NCI-H345 (cell line): ENCODE results near the gene SLC22A2.

ENCODE experiments used
- DNase-seq: peaks from one replicate; lab custom pipeline; 2025; lab: John Stamatoyannopoulos, UW

The SLC22A2 gene

DNA sequence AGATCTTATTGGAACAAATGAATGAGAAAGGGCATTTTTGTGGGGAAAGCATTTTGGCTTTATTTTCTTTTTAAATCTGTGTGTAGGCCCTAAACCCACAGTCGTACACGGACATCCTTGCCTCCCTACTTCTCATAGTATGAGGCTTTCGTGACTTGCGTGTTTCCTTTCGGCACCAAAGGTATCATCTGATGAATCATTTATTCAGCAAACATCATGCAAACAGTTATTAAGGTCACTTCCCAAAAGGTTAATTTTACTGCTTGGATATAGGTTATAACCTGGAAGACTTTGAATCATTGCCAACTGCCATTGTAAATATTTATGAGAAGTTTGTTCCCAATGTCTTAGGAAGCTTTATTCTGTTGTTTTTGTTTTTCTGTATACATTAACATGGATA lies 15.1 kb upstream of the SLC22A2 start:
- DNase-seq = no peak

DNA sequence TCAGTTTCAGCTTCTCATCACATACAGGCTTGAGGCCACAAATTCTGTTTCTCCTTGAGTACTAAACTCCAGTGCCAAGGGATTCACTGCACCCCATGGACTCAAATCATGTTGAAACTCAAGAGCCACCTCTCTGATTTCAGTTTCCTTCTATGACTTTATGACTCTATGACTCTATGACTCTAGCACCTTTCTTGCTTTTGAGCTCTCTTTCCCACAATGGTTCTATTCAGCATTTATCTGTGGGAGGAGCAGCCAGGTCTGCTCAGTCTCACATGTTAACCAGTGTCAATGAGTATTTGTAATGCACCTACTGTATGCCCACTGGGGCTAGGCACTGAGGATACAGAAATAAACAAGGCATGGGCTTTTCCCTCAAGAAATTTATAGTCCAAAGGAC lies 14.6 kb upstream of the SLC22A2 start:
- no peak for DNase-seq

DNA sequence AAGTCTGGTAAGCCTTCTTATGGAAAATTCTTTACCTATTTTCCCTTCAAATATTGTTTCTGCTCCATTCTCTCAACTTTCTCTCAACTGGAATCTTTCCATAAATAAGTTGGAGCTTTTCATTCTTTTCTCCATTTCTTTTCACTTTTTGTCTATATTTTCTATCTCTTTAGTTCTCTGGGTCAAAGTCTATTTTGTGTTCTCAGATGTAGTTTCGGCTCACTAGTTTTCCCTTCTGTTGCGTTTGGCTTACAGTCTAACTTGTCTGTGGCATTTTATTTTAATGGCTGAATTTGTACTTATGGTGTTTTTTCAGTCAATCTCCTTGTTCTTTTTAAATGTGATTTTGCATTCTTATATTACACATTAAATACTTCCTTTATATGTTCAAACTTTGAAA lies 14.1 kb upstream of the SLC22A2 start:
- no peak for DNase-seq

- DNase-seq = no peak
Measured at GRCh38 chr6:160270347-160270746, 11.7 kb upstream of the SLC22A2 start.

DNA sequence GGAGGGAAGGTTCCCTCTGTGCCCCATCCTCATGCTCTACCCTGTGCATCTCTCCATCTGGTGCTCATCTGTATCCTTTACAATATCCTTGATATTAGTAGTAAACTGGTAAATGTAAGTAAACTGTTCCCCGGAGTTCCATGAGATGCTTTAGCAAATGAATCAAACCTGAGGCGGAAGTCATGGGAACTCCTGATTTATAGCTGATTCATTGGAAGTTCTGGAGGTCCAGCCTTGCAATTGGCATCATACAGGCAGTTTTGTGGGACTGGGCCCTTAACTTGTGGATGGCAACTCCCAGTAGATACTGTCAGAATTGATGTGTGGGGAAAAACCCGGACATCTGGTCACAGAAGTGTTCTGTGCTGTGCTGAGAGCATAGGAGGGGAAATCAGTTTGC lies 11.2 kb upstream of the SLC22A2 start:
- no peak for DNase-seq

DNA sequence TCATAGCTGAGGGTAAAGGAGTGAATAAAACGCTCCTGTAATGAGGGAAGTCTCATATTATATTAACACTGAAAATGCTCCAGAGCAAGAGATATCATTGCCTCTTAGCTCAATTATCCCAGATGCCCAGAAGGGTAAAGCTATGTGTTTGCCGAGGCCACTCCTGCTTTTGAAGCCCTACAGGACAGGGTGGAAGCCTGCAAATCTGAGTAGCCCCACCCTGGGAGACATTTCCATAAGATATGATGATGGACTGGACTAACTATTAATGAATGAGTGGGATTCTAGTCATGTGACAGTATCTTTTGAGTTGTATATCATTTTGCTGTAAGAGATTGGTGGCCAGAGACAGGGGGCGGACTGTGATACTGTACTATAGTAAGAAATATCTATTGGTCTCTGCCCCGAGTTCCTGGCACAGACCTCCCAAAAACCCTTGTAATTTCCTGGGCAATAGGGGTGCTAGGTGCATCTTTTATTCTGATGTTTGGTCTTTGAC lies 10.5 kb upstream of the SLC22A2 start:
- DNase-seq = no peak

GRCh38 chr6:160267102-160267501 lies 8.5 kb upstream of the SLC22A2 start:
- DNase-seq = no peak

DNA sequence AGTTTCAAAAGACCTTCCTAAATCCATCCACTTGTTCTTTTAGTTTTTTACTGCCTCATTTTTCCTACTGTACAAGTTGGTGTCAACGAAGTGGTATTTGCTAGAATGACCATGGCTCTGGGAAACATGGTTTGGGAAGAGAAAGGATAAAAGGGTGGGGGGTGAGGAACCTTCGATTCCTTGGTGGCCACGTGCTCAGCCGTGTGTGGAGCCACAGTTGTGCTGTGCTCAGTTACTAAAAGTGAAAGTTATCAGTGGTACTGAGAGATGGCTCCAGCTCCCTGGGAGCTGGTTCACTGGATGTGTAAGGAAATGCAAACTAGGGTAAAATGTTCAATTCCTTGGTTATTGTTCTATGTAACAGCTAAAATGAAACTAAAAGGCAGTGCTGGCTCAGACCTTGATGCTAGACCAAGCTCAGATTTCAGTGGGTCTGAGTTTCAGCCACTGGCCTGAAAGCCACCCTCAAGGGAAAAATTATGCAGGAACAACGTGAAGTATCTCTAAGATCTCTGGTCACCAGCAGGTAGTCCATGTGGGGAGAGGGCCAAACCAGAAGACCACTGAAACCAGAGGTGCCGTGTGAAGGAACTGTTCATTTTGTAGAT lies 7.4 kb upstream of the SLC22A2 start:
- no peak for DNase-seq

DNA sequence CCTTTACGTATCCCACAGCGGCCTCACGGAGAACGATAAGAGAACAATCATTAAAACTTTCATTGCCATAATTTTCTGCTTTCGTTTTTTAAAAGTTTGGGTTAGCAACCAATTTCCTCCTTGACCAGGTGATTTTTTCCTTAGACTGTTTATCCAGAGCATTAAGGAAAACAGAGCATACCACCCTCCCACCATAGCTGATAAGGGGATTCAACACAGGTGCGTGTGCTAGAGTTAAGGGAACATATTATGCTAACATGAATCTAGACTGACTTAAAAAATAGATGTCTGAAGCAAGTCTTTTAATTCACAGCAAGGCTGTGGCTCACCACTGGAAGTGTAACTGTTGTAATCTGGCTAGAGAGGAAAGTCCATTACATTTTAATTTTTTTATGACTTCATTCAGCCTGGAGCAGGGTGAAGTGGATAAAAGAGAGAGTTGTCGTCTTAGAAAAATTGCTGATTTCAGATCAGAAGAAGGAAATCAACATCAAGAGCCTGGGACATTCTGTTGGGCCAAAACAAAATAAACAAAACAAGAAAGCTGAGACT lies 5.5 kb upstream of the SLC22A2 start:
- DNase-seq = no peak

- DNase-seq = no peak
Measured at GRCh38 chr6:160263196-160263939, 4.7 kb upstream of the SLC22A2 start.

- DNase-seq = no peak
Measured at GRCh38 chr6:160261991-160262680, 3.5 kb upstream of the SLC22A2 start.

DNA sequence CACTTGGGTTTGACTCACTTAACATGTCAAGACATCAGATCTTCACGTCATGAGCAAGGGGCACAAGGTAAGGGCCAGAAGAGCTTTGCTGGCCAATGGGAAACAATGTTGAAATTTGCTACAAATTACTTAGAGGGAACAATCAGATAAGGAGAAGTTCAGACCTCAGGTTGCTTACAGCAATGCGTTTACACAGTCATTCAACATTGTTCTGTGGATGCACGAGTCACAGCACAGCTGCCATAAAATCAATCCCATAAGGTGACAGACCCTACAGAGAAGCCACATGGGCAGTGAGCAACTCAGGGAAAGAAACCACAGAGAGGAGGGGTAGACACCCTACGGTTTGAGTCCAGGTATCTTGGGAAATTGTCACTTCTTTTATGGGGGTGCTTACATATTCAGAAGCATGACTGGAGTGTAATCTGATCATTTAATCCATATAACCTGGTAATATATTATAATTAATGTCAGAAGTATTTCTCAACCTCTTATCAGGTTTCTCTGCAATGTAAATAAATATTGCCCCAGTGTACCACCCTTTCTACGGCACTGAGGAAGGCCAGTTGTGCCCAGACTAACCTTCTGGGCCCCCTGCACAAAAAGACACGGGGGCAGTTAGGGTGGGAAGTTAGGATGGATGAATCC lies 2.3 kb upstream of the SLC22A2 start:
- no peak for DNase-seq

- DNase-seq = no peak
Measured at GRCh38 chr6:160260367-160260766, 1.7 kb upstream of the SLC22A2 start.

GRCh38 chr6:160259598-160259997 lies 977 bp upstream of the SLC22A2 start:
- DNase-seq = no peak

DNA sequence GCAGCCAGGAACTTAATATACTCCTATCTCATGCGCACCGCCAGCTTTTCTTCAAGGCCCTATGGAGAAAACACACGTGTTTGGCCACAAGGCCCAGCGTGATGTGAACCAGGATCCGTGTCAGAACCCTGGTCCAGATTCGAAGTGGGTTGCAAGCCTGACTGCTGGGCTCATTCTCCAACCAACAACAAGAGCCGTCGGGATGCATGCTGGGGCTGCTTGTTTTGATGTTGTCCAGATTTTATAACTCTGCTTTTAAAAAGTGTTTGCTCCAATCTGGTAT lies 463 bp upstream of the SLC22A2 start:
- no peak for DNase-seq

DNA sequence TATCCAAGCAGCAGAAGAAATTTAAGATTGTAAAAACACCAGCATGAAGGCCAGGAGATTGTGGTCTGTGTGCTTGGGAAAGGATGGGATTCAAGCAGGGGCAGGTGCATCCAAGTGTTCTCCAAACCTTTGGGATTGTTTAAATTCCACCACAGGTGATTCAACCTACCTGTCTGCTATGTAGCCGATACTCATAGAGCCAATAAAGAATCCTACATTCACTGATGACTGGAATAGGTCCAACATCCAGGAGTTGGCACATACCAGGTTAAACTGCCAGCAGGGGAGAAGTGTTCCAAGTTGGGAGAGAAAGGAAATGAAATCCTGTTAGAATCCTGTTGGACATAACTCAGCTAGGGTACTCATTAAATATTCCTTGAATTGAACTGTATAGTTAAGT lies 2.2 kb downstream of the SLC22A2 start:
- no peak for DNase-seq

GRCh38 chr6:160254467-160255312 lies 3.9 kb downstream of the SLC22A2 start:
- DNase-seq = no peak

- DNase-seq = no peak
Measured at GRCh38 chr6:160253714-160254113, 4.9 kb downstream of the SLC22A2 start.

GRCh38 chr6:160253292-160253691 lies 5.3 kb downstream of the SLC22A2 start:
- DNase-seq = no peak

GRCh38 chr6:160252073-160252813 lies 6.4 kb downstream of the SLC22A2 start:
- no peak for DNase-seq

DNA sequence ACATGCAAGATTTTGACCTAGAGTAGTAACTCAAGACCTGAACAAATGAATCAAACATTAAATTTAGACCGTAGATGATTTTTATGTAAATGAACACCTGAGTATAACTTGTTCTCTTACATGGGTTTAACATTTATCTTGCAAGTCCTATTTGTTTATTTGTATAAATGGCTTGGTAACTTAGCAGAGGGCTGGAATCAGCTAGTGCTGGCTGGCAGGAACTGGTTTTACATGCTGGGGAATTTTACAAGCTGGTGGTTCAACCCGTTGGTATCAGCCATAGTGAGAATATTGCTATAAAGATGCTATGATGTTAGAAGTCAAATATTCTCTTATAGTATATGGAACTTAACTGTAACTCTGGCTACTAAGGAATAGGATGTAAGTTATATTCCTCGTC lies 8.9 kb downstream of the SLC22A2 start:
- no peak for DNase-seq
